Occipital lobe (tissue), 2 donors: ENCODE data around the gene AFF3. TPM values are rescaled to one million over a fixed set of nuclear protein-coding genes. Genes with fewer than 3 reads are reported as not detected.
"Not testable (repeated sequence)": the region's sequence is repeated elsewhere in the genome, so short reads cannot be mapped to it uniquely, and the experiment has no call there.

Experiments used
- DNase-seq: peaks from one replicate; lab custom pipeline; 2025; lab: John Stamatoyannopoulos, UW
- total RNA-seq: library from RNA; depleted of rRNA; stranded (reverse); fragments of >200 nt; gene quantifications from one replicate; pipeline ENCODE4 v1.2.3, GENCODE V29; 2014

Gene AFF3, protein sequence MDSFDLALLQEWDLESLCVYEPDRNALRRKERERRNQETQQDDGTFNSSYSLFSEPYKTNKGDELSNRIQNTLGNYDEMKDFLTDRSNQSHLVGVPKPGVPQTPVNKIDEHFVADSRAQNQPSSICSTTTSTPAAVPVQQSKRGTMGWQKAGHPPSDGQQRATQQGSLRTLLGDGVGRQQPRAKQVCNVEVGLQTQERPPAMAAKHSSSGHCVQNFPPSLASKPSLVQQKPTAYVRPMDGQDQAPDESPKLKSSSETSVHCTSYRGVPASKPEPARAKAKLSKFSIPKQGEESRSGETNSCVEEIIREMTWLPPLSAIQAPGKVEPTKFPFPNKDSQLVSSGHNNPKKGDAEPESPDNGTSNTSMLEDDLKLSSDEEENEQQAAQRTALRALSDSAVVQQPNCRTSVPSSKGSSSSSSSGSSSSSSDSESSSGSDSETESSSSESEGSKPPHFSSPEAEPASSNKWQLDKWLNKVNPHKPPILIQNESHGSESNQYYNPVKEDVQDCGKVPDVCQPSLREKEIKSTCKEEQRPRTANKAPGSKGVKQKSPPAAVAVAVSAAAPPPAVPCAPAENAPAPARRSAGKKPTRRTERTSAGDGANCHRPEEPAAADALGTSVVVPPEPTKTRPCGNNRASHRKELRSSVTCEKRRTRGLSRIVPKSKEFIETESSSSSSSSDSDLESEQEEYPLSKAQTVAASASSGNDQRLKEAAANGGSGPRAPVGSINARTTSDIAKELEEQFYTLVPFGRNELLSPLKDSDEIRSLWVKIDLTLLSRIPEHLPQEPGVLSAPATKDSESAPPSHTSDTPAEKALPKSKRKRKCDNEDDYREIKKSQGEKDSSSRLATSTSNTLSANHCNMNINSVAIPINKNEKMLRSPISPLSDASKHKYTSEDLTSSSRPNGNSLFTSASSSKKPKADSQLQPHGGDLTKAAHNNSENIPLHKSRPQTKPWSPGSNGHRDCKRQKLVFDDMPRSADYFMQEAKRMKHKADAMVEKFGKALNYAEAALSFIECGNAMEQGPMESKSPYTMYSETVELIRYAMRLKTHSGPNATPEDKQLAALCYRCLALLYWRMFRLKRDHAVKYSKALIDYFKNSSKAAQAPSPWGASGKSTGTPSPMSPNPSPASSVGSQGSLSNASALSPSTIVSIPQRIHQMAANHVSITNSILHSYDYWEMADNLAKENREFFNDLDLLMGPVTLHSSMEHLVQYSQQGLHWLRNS (N-terminal part only)
- total RNA-seq, result 105 TPM

DNA sequence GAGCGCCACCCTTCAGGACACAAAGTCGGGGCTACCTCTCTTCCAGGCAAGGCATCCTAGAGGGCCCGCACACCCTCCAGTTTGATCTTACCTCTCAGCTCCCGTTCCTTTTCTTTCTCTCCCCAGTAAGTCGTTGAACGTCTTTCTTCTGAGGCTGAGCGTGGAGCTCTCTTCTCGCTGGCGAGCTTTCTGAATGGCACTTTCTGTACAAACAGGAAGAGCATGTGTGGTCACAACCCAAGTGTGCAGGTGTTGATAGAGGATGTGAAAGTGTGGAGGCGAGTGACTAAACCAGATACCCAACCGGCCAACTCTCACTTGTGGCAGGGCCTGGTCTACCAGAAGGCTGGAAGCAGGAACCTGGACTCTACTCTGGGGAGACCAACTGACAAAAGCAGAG lies at the start of gene AFF3:
Gene AFF3 (minus strand): TSS at position 198 of the 400 bp plus-strand sequence. CDS start 38,136 bp downstream, outside the sequence.
- no peak for DNase-seq

DNA sequence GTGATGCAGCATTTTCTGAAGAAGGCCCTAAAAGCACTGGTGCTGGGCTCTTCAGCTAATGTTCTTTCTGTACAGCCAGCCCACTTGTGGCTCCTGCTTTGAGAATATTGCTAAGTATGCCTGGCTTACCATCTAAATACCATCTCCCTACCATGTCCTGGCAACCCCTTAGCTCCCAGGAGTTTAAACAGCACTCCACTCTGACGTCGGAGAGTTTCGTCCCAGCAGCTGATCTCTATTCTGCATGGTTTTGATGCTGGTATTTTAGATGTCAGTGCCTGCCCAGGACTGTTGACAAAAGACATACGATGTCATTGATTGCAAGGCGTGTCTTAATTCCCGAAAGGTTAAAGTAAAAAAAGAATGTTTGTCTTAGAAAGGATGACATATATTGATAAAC lies 47.0 kb upstream of the AFF3 start:
- no peak for DNase-seq

DNA sequence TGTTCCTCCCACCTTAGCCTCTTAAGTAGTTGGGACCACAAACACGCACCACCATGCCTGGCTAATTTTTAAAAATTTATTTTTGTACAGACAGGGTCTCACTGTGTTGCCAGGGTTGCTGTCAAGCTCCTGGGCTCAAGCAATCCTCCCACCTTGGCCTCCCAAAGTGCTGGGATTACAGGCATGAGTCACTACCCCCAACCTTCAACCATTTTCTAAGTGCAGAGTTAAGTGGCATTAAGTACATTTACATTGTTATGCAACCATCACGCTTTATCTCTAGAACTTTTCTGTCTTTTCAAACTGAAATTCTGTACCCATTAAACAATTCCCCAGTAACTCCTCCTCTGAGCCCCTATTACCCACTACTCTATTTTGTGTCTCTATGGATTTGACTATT lies 45.9 kb upstream of the AFF3 start:
- no peak for DNase-seq

DNA sequence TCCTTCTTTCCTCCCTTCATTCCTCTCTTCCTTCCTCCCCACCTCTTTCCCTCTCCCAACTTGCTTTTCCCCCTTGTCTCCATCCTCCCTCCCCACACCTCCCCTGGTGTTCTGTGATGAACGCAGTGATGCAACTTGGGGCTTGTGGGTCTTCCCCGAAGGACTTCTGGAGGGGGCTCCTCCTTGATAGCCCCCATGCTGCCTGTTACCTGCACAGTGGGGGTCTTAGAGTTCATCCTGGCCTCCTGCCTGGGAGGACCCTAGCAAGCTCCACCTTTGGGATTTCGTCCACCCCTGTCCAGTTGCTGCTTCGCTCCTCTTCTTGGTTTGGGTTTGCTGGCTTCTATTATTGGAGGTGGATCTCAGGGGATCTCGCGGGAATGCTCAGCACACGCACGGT lies 43.7 kb upstream of the AFF3 start:
- no peak for DNase-seq

DNA sequence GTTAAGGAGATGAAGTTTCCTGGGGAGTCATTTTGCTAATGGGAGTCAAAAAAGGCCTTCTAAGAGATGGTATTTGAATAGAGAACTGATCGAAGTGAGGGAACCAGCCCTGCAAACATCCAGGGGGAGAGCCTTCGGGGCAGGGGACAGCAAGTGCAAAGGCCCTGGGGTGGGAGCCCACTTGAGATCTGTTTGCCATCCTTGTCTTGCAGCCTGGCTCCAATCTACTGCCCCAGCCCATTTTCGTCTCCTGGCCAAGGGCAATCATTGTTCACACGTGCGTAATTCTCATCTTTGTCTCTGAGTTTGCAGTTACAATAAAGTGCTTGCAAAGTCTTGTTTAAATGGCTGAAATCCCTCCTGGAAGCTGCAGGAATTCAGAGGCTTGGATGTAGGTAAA lies 43.1 kb upstream of the AFF3 start:
- DNase-seq, result no peak

DNA sequence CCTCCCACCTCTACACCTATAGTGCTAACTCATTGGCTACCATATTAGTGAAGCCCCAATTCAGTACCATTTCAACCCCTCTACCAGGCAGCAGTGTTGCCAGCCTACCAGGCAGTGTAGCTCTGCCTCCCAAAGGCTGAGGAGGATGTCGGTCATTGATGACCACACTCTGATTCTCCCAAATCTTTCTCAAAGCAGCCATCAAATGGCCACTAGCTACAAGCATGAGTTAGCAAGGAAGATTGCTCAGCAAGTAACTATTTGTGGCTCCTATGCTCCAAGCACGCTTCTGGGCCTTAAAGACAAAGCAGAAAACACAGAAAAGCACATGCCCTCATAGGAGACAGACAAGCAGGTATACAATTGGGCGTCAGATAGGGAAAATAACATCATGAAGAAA lies 42.7 kb upstream of the AFF3 start:
- DNase-seq, result no peak

DNA sequence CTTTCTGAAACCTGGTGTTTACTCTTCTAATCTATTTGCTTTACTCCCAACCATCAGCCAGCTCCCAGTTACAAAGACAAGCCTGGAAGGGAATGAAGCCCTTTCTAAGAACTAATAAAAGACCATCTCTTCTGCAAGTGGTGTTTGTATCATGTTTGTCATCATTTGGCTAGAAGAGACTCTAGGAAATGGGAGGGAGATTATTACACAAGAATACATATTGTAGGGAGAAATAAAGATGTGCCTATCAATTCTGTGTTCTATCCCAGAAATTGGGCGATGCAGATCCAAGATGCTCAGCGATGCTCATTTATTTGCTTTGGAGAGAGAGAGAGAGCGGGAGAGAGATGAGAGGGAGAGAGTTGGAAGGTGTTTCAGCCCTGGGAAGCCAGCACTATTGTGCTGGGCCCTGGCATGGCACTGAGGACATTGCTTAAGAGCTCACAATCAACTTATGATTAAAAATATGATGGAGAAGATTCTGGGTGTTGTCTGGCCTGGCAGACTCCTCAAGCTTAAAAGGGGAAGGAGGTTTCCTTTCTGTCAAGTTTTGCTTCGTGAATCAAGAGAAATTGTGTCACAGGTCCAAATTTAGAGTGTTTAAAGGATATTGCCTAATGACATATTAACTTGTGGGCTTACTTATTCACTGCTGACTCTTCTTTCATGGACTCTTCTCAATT lies 41.8 kb upstream of the AFF3 start:
- no peak for DNase-seq

DNA sequence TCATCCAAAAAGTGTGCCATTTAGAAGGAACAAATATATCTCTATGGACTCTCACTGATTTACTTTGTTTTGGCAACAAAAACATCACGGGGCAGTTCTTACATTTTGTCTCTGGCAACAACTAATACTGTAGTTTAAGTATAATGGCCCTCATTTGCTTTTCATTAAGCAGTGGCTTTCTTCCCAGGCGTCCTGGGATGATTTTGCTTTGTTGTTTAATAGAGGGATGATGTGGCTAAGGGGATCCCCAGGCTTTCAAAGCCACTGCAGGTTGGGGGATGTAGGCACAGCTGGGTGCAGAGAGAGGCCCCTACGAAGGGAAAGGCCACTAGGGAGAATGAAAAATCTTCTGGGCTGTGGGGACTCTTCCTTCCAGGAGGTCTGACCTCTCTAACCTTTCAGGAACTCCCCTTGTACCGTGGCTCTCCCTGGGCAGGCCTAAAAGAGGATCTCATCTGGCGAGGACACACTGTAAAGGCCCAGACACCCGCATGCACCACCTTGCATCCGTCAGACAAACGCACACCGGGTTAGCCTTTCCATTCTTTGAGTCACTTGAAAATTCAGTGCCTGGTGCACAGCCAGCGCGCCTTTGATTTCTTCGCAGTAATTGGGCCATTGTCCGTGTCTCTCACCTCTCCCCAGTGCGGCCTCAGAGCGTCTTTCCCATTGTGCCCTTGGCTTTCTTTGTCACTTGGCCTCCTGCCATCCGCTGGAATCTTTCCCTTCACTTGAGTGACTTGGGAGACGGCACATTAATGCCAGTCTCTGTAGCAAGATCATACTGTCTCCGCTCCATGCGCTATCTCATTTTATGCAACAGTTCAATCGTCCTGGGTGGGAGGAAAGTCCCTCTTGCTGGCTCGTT lies 40.3 kb upstream of the AFF3 start:
- no peak for DNase-seq

DNA sequence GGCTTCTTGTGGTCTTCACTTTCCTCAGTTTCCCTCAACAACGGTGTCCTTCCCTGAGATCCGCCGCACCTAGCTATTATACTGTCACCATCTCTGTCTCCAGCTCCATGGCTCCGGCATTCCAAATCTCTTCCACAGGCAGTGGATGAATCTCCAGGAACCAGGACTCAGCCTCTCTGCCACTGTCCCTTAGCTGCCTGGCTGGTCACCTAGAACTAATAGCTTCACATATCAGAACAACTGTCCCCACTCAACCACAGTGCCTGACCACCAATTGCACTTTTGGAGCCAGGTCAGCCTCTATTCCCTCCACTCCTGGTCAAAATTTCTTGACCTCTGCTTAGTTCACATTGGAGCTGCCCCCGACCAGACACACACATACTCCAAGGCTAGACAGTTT lies 38.1 kb upstream of the AFF3 start:
- DNase-seq, result no peak

DNA sequence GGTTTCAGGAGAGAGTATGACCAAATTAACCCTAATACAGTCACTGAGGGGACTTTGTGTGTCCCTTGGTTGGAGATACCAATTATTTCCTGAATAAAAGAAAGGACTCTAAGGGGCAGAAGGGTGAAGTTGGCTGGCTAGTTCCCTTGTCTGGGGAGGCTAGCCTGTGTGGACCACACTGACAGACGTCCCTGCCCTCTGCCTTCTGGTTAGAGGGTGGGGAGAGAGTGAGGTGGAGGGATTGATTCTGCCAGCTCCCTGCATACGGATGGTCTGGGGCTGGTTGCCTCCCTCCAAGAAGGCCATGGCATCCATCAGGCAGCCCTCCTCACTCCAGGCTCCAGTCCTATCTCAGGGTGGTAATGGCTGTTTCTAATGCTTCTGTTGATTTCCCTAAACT lies 37.4 kb upstream of the AFF3 start:
- no peak for DNase-seq

DNA sequence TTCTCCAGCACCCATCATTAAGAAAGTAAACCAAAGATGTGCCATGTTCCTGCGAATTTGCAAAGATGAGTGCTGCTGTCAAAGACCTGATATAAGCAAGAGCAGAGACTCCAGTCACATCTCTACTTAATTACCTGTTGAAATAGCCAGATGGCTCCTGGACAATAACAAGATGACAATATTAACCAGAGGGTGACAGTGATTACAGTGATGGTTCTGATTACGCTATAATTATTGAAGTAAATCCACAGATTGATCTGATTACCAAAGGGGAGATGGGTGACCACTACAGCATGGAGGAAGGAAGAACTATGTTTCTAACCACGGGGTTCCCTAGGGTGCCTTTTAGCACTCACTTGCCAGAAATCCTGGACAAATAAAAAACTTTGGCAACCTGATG lies 36.5 kb upstream of the AFF3 start:
- no peak for DNase-seq

DNA sequence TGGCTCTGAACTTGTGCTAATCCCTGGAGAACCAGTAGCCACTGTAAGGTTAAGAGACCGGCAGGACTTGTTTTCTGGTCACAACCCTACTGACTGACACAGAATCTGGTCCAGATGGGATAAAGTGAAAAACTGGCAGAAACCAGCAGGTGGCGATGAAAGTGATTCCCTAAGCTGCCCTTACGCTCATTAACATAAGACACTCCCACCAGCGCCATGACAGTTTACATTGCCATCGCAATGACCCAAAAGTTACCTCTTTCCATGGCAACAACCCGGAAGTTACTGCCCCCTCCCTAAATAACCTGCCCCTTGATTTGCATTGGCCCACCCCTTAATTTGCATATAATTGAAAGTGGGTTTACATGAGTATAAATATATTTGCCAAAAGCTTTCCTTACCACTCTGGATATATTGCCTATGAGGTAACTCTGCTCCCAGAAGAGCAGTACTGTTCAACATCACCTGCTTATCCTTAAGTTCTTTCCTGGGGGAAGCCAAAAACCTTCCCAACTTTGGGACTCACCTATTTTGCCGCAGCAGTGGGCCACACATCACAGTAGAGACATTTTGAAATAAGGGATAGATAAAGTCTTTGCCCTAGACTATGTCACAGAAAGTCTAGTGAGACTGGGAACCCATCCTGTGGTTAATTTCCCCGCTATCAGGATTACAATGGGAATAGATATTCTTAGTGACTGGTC lies 35.8 kb upstream of the AFF3 start:
- no peak for DNase-seq

DNA sequence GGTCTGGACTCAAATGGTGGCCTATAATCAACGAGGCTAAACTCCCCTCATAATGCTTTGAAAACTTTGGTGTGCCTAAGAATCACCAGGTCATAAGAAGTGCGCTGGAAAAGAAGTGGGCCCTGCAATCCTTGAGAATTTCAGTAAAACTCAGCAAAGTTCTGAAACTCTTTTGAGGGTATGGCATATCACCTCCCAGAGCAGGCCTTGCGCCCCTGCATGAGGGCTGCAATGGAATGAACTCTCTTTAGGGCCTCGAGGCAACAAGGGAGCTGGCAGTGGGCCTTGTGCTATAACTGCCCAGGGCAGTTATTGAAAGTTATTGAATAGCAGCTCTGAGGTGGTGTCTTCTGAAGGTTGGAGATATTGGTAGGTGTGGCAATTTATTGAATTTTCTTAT lies 34.5 kb upstream of the AFF3 start:
- DNase-seq, result no peak

DNA sequence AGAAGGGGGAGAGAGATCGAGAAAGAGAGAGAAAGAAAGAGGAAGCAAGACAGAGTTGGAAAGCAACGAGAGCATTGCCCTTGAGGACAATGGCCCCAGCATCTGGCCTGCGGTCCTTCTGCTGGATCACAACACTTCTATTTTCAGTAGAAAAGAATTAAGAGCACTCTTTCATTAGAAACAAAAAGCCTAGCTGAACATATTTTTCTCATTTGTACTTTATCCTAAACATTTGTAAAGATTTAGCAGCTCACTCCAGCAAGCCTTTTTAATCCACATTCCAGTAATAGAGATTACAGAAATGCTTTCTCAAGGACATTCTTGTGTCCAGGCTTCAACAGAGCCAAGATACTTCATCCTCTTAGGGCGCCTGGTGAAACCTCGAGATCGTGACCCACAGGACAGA lies 31.6 kb upstream of the AFF3 start:
- DNase-seq, result no peak

DNA sequence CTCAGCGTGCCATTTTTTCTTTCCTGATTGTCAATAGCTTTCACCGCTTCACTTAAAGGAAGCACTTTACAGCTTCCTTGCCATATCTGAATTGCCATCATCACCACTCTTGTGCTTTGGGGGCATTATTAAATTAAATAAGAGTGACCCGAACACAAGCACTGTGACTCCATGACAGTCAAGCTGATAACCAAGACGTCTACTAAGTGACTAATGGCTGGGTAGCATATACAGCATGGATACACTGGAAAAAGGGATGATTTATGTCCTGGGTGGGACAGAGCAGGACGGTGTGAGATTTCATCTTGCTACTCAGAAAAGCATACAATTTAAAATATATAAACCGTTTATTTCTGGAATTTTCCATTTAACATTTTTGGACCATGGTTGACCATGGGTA lies 24.3 kb upstream of the AFF3 start:
- DNase-seq, result no peak

DNA sequence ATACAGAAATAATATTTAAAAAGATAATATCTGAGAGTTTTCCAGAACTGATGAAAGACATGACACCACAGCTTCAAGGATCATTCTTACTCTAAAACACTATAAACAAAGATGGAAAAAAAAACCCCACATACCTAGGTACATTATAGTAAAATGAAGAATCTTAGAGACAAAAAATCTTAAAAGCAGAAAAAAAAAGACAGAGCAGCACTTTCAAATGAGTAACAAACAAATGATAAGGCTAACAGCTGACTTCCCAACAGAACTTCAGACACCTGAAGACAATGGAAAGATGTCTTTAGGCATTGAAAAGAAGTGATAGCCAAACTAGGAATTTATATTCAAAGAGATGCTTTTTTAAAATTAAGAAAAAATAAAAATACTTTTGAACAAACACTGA lies 21.2 kb upstream of the AFF3 start:
- no peak for DNase-seq

DNA sequence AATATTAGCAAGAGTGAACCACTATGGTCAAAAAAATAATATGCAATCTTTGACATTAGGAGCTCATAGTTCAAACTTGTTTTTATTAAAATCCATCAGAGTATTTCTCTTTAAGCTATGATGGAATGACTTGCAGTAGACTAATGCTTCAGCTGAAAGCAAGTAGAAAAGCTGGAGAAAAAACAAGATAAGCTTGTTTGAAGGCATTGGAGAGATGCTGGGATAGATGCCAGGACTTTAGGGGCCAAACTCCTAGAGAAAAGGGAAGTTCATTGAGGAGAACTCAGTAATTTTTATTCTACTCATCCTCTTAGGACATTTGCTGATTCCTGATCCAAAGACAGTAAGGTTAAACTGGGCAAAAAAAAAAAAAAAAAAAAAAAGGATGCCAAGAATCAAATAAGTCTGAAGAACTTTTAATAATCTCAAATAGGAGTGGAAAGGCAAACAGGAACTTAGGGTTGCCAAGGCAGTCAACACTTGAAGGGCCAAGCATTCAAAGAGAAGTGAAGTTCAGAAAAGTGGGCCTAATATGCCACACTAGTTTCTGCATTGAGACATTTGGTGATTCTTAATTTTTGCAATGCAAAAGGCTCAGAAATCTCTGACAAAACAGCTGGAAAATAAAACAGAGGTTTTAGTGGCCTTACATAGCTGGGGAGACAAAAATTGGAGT lies 19.7 kb upstream of the AFF3 start:
- DNase-seq, result no peak

DNA sequence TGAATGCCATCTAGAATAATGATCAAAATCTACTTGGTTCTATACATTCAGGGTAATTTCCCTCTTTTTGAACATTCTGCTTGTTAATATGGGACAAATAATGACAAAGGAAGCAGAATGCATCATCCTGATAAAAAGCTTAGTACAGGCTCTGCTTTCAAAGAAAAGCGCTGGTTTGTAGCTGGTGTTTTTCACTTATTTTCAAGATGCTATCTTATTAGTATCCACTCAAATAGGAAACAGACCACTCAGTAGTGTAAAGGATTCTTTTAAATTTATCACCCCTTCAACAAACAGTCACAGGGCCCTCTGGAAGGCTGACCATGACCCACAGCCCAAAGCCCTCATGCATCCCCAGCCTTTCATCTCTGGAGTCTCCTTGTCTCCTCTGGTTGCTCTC lies 18.0 kb upstream of the AFF3 start:
- DNase-seq, result no peak

DNA sequence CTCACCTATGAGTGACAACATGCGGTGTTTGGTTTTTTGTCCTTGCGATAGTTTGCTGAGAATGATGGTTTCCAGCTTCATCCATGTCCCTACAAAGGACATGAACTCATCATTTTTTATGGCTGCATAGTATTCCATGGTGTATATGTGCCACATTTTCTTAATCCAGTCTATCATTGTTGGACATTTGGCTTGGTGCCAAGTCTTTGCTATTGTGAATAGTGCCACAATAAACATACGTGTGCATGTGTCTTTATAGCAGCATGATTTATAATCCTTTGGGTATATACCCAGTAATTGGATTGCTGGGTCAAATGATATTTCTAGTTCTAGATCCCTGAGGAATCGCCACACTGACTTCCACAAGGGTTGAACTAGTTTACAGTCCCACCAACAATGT lies 9.4 kb upstream of the AFF3 start:
- not testable (repeated sequence) for DNase-seq
